ENCODE measurements around the gene SOX1. TPM values are rescaled to one million over a fixed set of nuclear protein-coding genes. Genes with fewer than 3 reads are reported as not detected.

SOX1 gene
- polyA plus RNA-seq, 1 of the 3 experiments (the other 2 are of a cell fraction), result not detected

DNA sequence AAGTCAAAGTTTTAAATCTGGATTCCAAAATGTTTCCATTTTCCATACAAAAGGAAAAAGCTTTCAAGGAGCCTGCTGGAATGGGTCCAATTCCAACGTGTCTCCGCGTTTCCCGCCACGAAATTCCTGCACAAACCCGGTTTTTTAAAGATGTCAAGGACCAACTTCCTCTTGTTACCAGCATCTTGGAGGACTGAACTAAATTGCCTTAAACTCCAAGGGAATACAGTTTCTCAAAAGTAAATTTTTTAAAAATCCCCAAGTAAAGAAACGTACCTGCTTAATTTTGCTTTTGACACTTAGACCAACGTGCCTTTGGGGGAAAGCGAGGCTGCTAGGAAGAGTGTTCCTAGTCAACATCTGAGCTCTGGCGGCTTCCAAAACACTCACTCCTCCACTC is 12.3 kb upstream of the SOX1 start:
- 6% methylated on average over 10 of the region's 10 CpGs for WGBS (ENCODE audit: low lambda C conversion rate)
- TF ChIP-seq, protein P1, sequence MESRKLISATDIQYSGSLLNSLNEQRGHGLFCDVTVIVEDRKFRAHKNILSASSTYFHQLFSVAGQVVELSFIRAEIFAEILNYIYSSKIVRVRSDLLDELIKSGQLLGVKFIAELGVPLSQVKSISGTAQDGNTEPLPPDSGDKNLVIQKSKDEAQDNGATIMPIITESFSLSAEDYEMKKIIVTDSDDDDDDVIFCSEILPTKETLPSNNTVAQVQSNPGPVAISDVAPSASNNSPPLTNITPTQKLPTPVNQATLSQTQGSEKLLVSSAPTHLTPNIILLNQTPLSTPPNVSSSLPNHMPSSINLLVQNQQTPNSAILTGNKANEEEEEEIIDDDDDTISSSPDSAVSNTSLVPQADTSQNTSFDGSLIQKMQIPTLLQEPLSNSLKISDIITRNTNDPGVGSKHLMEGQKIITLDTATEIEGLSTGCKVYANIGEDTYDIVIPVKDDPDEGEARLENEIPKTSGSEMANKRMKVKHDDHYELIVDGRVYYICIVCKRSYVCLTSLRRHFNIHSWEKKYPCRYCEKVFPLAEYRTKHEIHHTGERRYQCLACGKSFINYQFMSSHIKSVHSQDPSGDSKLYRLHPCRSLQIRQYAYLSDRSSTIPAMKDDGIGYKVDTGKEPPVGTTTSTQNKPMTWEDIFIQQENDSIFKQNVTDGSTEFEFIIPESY (IDR thresholded peaks at IDR 0.05; ENCODE audit: borderline replicate concordance, low read depth), result no peak
- TF ChIP-seq, protein P2, sequence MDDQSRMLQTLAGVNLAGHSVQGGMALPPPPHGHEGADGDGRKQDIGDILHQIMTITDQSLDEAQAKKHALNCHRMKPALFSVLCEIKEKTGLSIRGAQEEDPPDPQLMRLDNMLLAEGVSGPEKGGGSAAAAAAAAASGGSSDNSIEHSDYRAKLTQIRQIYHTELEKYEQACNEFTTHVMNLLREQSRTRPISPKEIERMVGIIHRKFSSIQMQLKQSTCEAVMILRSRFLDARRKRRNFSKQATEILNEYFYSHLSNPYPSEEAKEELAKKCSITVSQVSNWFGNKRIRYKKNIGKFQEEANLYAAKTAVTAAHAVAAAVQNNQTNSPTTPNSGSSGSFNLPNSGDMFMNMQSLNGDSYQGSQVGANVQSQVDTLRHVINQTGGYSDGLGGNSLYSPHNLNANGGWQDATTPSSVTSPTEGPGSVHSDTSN (IDR thresholded peaks at IDR 0.05), result no peak
- TF ChIP-seq RCOR1 (IDR thresholded peaks at IDR 0.05; ENCODE audit: low read length) (no peak), RFX5 (IDR thresholded peaks at IDR 0.05; ENCODE audit: low read length) (no peak), EZH2phosphoT487 (IDR thresholded peaks at IDR 0.05; ENCODE audit: borderline replicate concordance, low read depth) (no peak), SIN3A (IDR thresholded peaks at IDR 0.05; ENCODE audit: borderline replicate concordance, low read depth, low read length) (no peak), JUND (IDR thresholded peaks at IDR 0.05) (no peak)
- TF ChIP-seq, protein P3, sequence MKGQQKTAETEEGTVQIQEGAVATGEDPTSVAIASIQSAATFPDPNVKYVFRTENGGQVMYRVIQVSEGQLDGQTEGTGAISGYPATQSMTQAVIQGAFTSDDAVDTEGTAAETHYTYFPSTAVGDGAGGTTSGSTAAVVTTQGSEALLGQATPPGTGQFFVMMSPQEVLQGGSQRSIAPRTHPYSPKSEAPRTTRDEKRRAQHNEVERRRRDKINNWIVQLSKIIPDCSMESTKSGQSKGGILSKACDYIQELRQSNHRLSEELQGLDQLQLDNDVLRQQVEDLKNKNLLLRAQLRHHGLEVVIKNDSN (IDR thresholded peaks at IDR 0.05; ENCODE audit: borderline replicate concordance, low read depth), result no peak
- ChIA-PET POLR2A (no interaction called here), CTCF (no interaction called here)
- Histone ChIP-seq H3K9me2 (no peaks in the 10 kb centered on the region), H4K20me1 (ENCODE audit: insufficient read depth) (no peaks in the 10 kb centered on the region), H3K9me3 (no peaks in the 10 kb centered on the region), H3K9ac (no peak overlapping the region), H3K4me2 (no peak overlapping the region), H3K4me3 (ENCODE audit: low read depth in 2 of 2, low read length in 1 of 2) (no peak overlapping the region), H3K27me3 (ENCODE audit: insufficient read depth) (peaks cover 81% of the 10 kb centered on the region), H3F3A (replicated peaks; ENCODE audit: insufficient read depth) (no peaks in the 10 kb centered on the region), H3K27ac (ENCODE audit: low read depth in 2 of 2, low read length in 1 of 2) (no peak overlapping the region), H3K36me3 (replicated peaks in 1 of 2; ENCODE audit: control insufficient read depth in 1 of 2, insufficient read depth in 2 of 2, low read length in 1 of 2) (no peaks in the 10 kb centered on the region), H3K4me1 (ENCODE audit: control insufficient read depth in 1 of 2, insufficient read depth in 2 of 2, low read depth in 1 of 2, low read length in 1 of 2) (no peaks in the 10 kb centered on the region), H2AFZ (ENCODE audit: low read depth) (no peak overlapping the region), H3K79me2 (ENCODE audit: insufficient read depth) (no peaks in the 10 kb centered on the region)
- no peak for DNase-seq

DNA sequence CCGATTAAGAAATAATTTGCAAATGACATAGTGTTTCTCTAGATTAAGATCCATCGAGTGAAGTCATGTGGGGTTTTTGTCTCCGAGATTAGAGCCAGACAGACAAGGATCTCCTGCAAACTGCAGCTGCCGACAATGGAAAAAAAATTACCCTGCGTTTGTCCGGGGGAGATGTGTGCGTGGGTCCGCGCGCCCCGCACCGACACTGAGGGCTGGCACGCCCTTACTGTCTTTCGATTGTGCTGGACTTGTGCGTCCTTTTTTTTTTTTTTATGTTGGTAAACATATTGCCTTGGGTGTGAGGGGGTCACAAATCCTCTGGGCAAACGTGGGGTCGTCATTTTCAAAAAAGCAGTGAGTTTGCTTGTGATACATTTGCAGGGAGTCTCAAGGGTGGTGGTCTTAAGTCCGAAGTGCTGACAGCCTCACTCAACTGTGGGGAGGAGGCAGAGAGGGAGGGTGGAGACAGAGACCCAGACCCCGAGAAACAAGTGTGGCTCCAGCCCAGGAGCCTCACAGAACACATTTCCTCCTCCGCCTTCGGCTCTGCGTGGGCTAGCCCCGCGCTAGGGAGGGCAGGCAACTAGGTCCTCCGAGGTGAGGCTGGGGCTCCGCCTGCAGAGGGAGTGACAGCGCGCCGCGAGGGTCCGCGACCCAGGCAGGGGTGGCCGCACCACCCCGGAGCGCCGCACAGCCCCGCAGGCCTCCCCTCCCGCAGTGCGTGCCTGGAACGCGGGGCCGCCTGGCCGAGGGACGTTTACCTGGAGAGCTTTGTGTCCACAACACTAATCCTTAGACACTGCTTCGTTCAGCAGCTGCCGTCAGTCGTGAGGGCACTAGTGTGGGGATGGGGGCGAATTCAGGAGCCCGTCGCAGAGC is 11.7 kb upstream of the SOX1 start:
- no peaks in the 10 kb centered on the region for H3K4me1 ChIP-seq (ENCODE audit: control insufficient read depth in 1 of 2, insufficient read depth in 2 of 2, low read depth in 1 of 2, low read length in 1 of 2)
- no peaks in the 10 kb centered on the region for H3K36me3 ChIP-seq (replicated peaks in 1 of 2; ENCODE audit: control insufficient read depth in 1 of 2, insufficient read depth in 2 of 2, low read length in 1 of 2)
- no peak overlapping the region for H3K4me3 ChIP-seq (ENCODE audit: low read depth in 2 of 2, low read length in 1 of 2)
- H4K20me1 ChIP-seq (ENCODE audit: insufficient read depth), result no peaks in the 10 kb centered on the region
- WGBS (ENCODE audit: low lambda C conversion rate), result 11% methylated on average over 24 of the region's 50 CpGs
- DNase-seq, result no peak
- peaks cover 88% of the 10 kb centered on the region for H3K27me3 ChIP-seq (ENCODE audit: insufficient read depth)
- POLR2A ChIA-PET, result no interaction called here
- CTCF ChIA-PET, result no interaction called here
- no peaks in the 10 kb centered on the region for H3K9me3 ChIP-seq
- H3K9me2 ChIP-seq, result no peaks in the 10 kb centered on the region
- H3K27ac ChIP-seq (ENCODE audit: low read depth in 2 of 2, low read length in 1 of 2), result no peak overlapping the region
- H2AFZ ChIP-seq (ENCODE audit: low read depth), result no peak overlapping the region
- no peak overlapping the region for H3K4me2 ChIP-seq
- no peak overlapping the region for H3K9ac ChIP-seq
- H3F3A ChIP-seq (replicated peaks; ENCODE audit: insufficient read depth), result no peaks in the 10 kb centered on the region
- H3K79me2 ChIP-seq (ENCODE audit: insufficient read depth), result no peaks in the 10 kb centered on the region
- TF ChIP-seq, protein P1 (IDR thresholded peaks at IDR 0.05; ENCODE audit: borderline replicate concordance, low read depth), result no peak
